ENCODE measurements around the gene GLYAT. TPM values are rescaled to one million over a fixed set of nuclear protein-coding genes. Genes with fewer than 3 reads are reported as not detected.

GLYAT gene
- total RNA-seq, 2 donors from 2014 or later = not detected

GRCh38 chr11:58675334-58676155 lies 56.2 kb downstream of the GLYAT start:
- no peaks in the 10 kb centered on the region for H3K27me3 ChIP-seq (replicated peaks; ENCODE audit: insufficient read depth)
- TF ChIP-seq CTCF (IDR thresholded peaks at IDR 0.05) = peak; percentile 72
- DNase-seq (ENCODE audit: low spot score) = peak; percentile 5
- no peak overlapping the region for H3K4me3 ChIP-seq
- H3K36me3 ChIP-seq = no peaks in the 10 kb centered on the region
- no peak for ATAC-seq (ENCODE audit: insufficient number of reproducible peaks, low FRiP score, low read depth)
- no peaks in the 10 kb centered on the region for H3K9me3 ChIP-seq
- H3K27ac ChIP-seq = no peak overlapping the region
- H3K4me1 ChIP-seq (ENCODE audit: control insufficient read depth in 1 of 2, low read depth in 2 of 2) = no peaks in the 10 kb centered on the region

- DNase-seq (ENCODE audit: low spot score) (no peak), ATAC-seq (ENCODE audit: insufficient number of reproducible peaks, low FRiP score, low read depth) (no peak)
- Histone ChIP-seq H3K4me1 (ENCODE audit: control insufficient read depth in 1 of 2, low read depth in 2 of 2) (no peaks in the 10 kb centered on the region), H3K36me3 (no peaks in the 10 kb centered on the region), H3K9me3 (no peaks in the 10 kb centered on the region), H3K27ac (no peak overlapping the region), H3K4me3 (no peak overlapping the region), H3K27me3 (replicated peaks; ENCODE audit: insufficient read depth) (no peaks in the 10 kb centered on the region)
- no peak for TF ChIP-seq CTCF (IDR thresholded peaks at IDR 0.05)
Observed at GRCh38 chr11:58674609-58675008, 57.1 kb downstream of the GLYAT start.

DNA sequence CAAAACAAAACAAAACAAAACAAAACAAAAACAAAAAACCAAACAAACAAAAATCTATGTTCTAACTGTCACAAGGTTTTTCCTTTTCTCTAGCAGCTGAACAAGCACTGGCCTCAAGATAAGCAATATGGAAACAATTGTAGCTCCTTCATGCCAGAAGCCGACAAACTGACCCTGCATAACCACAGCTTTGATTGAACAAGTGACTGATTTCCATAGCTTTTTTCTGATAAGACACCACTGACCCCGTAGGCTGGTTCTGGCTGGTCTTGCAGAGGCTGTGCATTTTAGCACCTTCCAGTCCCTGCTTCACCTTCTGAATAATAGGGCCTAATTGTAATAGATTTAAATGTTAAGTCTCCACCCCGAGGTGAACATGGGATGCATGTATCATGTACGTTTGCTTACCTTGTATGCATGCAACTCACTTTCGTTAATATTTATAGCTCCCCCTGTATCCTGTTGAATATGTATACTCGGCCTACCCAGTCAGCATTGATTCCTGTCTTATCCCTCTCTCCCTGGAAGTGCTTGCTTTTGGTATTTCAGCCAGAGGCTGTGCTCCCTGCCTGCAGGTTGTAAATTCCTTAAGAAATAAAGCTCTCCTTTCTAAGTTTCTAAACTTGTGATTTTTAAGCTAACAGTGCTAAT lies 59.6 kb downstream of the GLYAT start:
- Histone ChIP-seq H3K36me3 (no peaks in the 10 kb centered on the region), H3K9me3 (no peaks in the 10 kb centered on the region), H3K27ac (no peak overlapping the region), H3K27me3 (replicated peaks; ENCODE audit: insufficient read depth) (no peaks in the 10 kb centered on the region), H3K4me3 (no peak overlapping the region), H3K4me1 (ENCODE audit: control insufficient read depth in 1 of 2, low read depth in 2 of 2) (no peaks in the 10 kb centered on the region)
- no peak for TF ChIP-seq CTCF (IDR thresholded peaks at IDR 0.05)
- ATAC-seq (ENCODE audit: insufficient number of reproducible peaks, low FRiP score, low read depth) = no peak
- DNase-seq (ENCODE audit: low spot score) = no peak

DNA sequence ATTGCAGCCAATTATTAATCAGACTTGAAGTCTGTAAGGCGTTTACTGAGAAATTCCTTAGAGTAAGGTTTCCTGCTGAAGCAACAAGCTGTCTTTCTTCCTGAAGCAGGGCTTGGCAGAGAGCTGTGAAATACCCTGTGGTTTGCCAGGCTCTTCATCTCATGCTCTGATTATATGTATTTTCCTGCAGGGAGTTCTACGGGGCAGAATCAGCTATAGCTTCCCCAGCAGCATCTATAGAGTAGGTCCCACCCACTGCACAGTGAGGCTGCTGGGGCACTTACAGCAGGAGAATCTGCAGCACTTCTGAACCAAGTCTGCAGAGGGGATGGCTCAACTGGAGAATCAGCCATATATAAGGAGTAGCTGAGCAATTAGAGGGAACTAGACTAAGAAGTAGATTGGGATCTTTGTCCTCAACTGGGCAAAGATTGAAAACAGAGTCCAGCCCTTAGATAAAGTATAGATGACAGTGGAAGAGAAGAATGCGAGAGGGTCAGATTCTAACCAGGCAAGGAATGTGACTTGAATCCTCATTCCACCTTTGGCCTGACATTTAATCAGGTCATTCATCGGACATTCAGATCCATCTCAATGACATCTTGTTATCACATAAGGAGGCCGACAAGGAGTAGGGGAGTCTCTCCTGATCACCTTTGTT lies 71.7 kb downstream of the GLYAT start:
- no peak for ATAC-seq (ENCODE audit: insufficient number of reproducible peaks, low FRiP score, low read depth)

More for the DNA sequence above, 71.7 kb downstream of the GLYAT start:
- Histone ChIP-seq H3K4me3 (no peak overlapping the region), H3K9me3 (no peaks in the 10 kb centered on the region), H3K36me3 (no peaks in the 10 kb centered on the region), H3K4me1 (ENCODE audit: control insufficient read depth in 1 of 2, low read depth in 2 of 2) (no peaks in the 10 kb centered on the region), H3K27ac (no peak overlapping the region), H3K27me3 (replicated peaks; ENCODE audit: insufficient read depth) (no peaks in the 10 kb centered on the region)
- DNase-seq (ENCODE audit: low spot score) = no peak
- no peak for TF ChIP-seq CTCF (IDR thresholded peaks at IDR 0.05)
